GM21717 (cell line): ENCODE results near the gene COG5.
"Not testable (repeated sequence)": the region's sequence is repeated elsewhere in the genome, so short reads cannot be mapped to it uniquely, and the experiment has no call there.

Experiments
- ATAC-seq: cut with Tn5 transposase; IDR thresholded peaks from one replicate; pipeline ENCODE4 v1.9.1; 2021; ENCODE audit warnings: mild to moderate bottlenecking, moderate library complexity; ENCODE audit not compliant: unreplicated experiment

The COG5 gene

DNA sequence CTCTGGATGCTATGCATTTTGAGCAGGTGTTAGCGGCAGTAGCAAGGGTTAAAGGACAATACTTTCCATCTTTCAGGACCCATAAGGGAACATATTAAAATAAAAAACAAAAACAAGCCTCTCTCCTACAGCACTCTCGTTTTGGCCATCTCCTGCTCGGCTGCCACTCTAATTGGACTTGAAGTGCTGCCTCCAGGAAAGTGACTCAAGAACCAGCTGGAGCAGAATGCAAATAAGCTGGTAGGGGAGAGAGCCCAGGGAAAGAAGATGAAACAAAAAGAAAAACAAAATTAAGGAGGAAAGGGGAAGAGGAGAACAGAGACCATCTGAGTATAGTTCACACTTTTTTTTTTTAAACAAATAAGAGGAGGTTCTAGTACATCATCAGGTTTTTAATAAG is 329.3 kb downstream of the COG5 start:
- no peak for ATAC-seq

GRCh38 chr7:107233981-107234380 is 329.7 kb downstream of the COG5 start:
- no peak for ATAC-seq

DNA sequence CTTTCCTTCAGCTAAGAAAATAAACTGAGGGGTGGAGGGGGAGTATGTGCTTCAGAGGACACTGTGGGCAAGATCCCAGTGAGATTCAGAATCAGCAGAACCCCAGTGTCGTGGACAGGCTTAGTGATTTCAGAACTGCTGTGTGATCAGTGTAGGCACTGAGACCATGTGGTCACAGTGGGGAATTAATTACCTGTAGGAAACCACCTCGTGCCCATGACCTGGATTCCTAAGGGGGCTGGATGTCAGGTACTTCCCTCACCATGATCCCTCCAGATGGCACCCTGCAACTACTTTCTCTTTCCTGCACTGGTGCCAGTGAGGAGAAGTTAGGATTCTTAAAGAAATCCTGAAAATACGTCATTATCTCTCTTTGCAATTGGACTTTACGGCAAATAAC is 330.5 kb downstream of the COG5 start:
- ATAC-seq = no peak

- ATAC-seq = no peak
Measured at GRCh38 chr7:107232568-107233090, 331.1 kb downstream of the COG5 start.

DNA sequence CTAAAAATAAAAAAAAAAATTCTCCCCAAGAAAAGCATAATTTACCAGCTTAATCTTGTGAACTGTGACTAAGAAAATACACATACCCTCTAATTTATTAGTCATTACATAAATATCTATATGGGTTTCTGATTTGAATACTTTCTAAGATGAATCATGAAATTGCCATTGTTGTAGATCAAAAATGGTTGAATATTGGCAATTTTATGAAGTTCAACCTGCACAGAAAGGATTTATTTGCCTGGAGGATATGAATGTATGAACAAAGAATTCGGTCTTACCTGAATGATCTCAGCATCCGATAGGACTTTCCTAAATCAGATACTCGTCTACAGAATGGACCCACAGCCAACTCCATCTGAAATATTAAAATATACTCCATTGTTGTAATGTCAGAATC is 333.4 kb downstream of the COG5 start:
- ATAC-seq = no peak

- ATAC-seq = no peak
Measured at GRCh38 chr7:107228291-107228690, 335.4 kb downstream of the COG5 start.

DNA sequence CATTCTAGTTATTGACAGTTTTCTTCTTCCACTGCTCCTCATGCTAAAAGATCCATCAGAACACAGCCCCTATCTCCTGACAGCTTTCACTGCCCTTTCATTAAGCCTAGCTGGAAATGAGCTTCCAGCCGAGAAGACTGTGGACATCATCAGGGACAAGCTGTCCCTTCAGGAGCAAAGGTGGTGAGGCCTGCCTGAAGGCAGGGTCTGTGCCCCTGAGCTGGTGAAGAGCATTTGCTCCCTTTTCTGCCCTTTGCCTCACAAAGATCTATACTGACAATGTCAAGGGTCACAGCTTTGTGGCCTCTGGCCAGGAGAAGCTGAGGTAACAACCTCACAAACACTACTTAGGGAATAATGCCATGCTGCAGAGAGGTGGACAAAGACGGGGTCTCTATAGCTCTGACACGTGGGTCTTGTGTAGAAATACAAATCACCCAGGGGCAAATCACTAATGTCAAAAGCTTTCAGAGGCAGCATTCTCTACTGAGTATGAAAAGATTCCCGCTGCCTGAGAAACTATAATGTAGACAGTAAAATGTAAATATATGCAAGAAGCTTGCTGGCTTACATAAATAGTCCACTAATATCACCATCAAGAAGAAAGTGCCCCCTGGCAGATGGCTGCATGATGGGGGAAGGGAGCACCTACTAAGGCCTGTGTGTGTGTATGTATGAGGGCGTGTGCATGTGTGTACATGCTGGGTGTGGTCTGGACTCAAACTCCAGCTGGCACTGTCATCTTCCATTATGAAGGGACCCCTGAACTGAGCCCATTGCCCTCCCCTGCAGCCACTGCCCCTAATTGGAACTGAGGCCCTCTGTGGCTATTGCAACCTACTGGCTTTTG is 339.1 kb downstream of the COG5 start:
- ATAC-seq = no peak

DNA sequence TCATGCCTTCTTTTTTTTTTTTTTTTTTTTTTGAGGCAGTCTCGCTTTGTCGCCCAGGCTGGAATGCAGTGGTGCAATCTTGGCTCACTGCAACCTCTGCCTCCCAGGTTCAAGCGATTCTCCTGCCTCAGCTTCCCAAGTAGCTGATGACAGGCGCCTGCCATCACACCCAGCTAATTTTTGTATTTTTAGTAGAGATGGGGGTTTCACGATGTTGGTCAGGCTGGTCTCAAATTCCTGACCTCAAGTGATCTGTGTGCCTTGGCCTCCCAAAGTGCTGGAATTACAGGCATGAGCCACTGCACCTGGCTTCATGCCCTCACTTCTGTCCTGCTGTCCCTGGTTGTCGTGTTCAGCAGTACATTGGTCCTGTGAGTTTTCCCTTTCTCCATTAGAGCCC is 342.9 kb downstream of the COG5 start:
- ATAC-seq = not testable (repeated sequence)

GRCh38 chr7:107220356-107220755 is 343.4 kb downstream of the COG5 start:
- ATAC-seq = no peak

- no peak for ATAC-seq
Measured at GRCh38 chr7:107219563-107220244, 344.0 kb downstream of the COG5 start.

GRCh38 chr7:107213945-107214344 is 349.8 kb downstream of the COG5 start:
- ATAC-seq = no peak

GRCh38 chr7:107213193-107213788 is 350.4 kb downstream of the COG5 start:
- ATAC-seq = no peak

DNA sequence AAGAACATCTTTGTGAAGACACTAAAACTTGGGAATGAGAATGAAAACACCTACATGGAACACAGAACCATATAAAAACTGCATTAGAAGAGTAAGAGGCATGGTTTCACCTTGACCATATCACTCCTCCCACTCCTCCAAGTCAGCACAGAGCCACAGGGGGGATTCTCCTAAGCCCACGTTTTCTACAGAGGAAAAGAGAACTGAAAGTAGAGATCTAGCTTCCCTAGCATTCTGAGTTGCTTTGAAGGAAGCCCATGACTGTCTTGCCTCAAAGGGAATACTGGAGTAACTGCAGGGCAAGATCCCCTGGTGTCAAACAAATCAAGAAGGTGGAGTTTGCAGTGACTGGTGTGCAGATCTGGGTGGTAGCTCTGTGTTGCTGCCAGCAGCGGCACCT is 351.0 kb downstream of the COG5 start:
- ATAC-seq = no peak

DNA sequence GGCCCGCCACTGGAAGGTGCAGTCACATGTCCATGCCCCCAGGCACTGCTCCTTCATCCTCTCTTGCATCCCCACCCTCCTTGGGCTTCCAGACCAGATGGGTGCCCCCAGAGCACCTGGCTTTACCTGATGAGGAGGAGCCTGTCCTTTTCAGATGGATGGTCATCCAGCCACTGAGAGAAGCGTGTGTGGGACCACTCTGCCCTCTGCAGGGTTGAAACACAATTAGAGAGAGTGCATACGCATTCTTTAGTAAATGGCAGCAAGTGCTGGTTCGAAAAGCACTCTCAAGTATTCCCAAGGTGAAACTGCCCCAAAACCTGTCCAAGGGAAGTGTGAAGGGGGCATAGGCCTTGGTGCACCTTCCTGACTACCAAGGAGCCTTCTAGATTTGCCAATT is 353.3 kb downstream of the COG5 start:
- ATAC-seq = no peak

GRCh38 chr7:107209565-107209964 is 354.2 kb downstream of the COG5 start:
- ATAC-seq = no peak

- no peak for ATAC-seq
Measured at GRCh38 chr7:107208563-107208962, 355.2 kb downstream of the COG5 start.

DNA sequence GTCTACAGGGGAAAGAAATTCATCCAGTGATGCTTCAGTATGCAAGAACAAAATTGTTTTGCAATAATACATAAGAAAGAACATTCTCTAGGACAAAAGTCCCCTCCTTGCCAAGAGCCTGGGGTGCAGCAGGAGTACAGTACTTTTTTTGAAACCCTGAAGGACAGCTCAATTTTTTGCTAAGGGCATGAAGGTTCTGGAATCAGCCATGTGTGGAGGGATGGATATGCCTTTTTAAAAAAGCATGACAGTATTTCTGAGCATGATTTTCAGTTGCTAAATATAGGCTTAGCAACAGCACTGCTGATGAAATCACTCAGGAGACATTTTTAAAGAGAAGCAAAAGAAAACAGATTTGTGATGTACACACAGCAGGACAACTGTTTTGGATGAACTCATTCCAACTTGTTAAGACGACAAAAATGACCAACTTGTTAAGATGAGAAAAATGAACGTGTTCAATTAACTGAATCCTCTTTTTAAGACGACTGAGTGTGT is 355.6 kb downstream of the COG5 start:
- no peak for ATAC-seq

- no peak for ATAC-seq
Measured at GRCh38 chr7:107207459-107207858, 356.3 kb downstream of the COG5 start.

DNA sequence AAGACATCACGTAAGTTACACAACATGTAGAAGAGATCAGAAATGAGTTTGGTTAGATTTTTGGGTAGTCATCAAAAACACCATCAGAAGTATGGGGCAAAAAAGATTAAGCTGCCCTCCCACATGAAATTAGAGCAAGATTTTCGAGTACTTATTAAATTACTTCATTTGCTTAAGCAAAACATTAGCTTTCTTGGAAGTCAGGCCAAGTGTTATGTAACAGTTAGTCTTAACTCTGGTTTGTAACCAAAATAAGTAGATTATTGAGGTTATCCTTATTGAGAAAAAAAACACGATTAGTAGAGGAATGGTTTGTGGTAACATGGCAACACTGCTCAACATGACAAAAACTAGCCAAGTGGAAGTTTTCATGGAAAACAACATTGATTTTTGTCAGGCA is 357.0 kb downstream of the COG5 start:
- ATAC-seq = no peak

GRCh38 chr7:107206136-107206535 is 357.6 kb downstream of the COG5 start:
- ATAC-seq = no peak

DNA sequence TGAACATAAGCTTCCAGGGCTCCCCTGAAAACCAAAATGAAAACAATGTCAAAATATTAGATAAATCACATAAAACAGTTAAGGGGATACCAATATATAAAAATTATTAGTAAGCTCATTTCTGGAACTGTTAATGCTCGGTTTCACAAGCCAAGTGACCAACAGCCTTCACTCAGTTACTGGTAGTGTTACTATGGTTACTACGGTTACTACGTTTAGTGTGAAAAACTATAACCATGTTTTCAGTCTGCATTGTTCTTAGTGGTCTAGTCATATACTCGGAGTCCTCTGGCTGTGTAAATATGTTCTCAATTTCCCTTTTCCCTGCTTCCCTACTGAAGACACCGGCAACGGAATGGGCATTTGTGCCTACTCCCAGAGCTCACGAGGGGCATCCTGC is 360.1 kb downstream of the COG5 start:
- no peak for ATAC-seq
